IPS DF 6.9 (cell line): ENCODE results near the gene PLD5.
"Not testable (repeated sequence)": the region's sequence is repeated elsewhere in the genome, so short reads cannot be mapped to it uniquely, and the experiment has no call there.

Experiments used
- DNase-seq: peaks from one replicate; pipeline ENCODE4 v3.0.0-alpha.2; 2013; ENCODE audit warnings: low read depth, low spot score
- H3K27ac ChIP-seq: one replicate; pipeline ENCODE4 v1.5.1; 2013; ENCODE audit warnings: low read length, control low read depth
- H3K27me3 ChIP-seq: 2 replicates; pipeline ENCODE4 v1.6.1; 2013; ENCODE audit warnings: mild to moderate bottlenecking, low read length; ENCODE audit not compliant: control insufficient read depth, insufficient read depth
- H3K36me3 ChIP-seq: 2 replicates; pipeline ENCODE4 v1.6.1; 2013; ENCODE audit warnings: low read length; ENCODE audit not compliant: control insufficient read depth, insufficient read depth
- H3K4me1 ChIP-seq: 2 replicates; pipeline ENCODE4 v1.6.1; 2013; ENCODE audit warnings: low read length; ENCODE audit not compliant: control insufficient read depth, insufficient read depth
- H3K4me3 ChIP-seq: 2 replicates; pipeline ENCODE4 v1.5.1; 2013; ENCODE audit warnings: mild to moderate bottlenecking, low read length
- H3K9me3 ChIP-seq: 2 replicates; pipeline ENCODE4 v1.6.1; 2013; ENCODE audit warnings: low read length, inconsistent platforms; ENCODE audit not compliant: control insufficient read depth, insufficient read depth
- WGBS: extraction: QIAGEN DNeasy Blood & Tissue Kit; methylation state at CpG from one replicate; pipeline ENCODE4 v1.1.7; 2013; ENCODE audit warnings: mixed read lengths, missing lambda C conversion rate; ENCODE audit not compliant: insufficient read length, insufficient coverage; 5-methylcytosine and 5-hydroxymethylcytosine counted together

PLD5 gene

GRCh38 chr1:242219298-242219901 is 305.1 kb downstream of the PLD5 start:
- Histone ChIP-seq H3K4me3 (no peak overlapping the region), H3K27me3 (no peaks in the 10 kb centered on the region), H3K4me1 (no peaks in the 10 kb centered on the region), H3K9me3 (no peaks in the 10 kb centered on the region; the same call in 1 of the 2 replicates), H3K27ac (no peak overlapping the region), H3K36me3 (no peaks in the 10 kb centered on the region)
- DNase-seq = no peak
- no CpG with 5 or more reads among the region's 2 CpGs for WGBS

- Histone ChIP-seq H3K27ac (no peak overlapping the region), H3K4me1 (peaks cover 5% of the 10 kb centered on the region)
- no CpG with 5 or more reads among the region's 4 CpGs for WGBS
Measured at GRCh38 chr1:242216368-242216767, 308.1 kb downstream of the PLD5 start.

GRCh38 chr1:242214455-242214854 is 310.0 kb downstream of the PLD5 start:
- H3K9me3 ChIP-seq, H3K27ac ChIP-seq, H3K4me3 ChIP-seq, H3K4me1 ChIP-seq, H3K36me3 ChIP-seq, H3K27me3 ChIP-seq, DNase-seq: not testable (repeated sequence)
- no CpG with 5 or more reads among the region's 3 CpGs for WGBS

More at GRCh38 chr1:242216368-242216767, 308.1 kb downstream of the PLD5 start:
- H3K4me3 ChIP-seq = no peak overlapping the region
- no peak for DNase-seq
- no peaks in the 10 kb centered on the region for H3K36me3 ChIP-seq
- H3K27me3 ChIP-seq = no peaks in the 10 kb centered on the region
- no peaks in the 10 kb centered on the region; the same call in 1 of the 2 replicates for H3K9me3 ChIP-seq

GRCh38 chr1:242212961-242213360 is 311.5 kb downstream of the PLD5 start:
- H3K4me3 ChIP-seq, H3K27me3 ChIP-seq, DNase-seq, H3K4me1 ChIP-seq, H3K9me3 ChIP-seq, H3K36me3 ChIP-seq, H3K27ac ChIP-seq: not testable (repeated sequence)
- WGBS = no CpG with 5 or more reads among the region's 4 CpGs

- no peak for DNase-seq
- no CpG with 5 or more reads among the region's 12 CpGs for WGBS
Measured at GRCh38 chr1:242212401-242212800, 312.1 kb downstream of the PLD5 start.

GRCh38 chr1:242211254-242212022 is 313.1 kb downstream of the PLD5 start:
- Histone ChIP-seq H3K36me3 (no peaks in the 10 kb centered on the region), H3K4me1 (peaks cover 10% of the 10 kb centered on the region), H3K27ac (no peak overlapping the region), H3K9me3 (no peaks in the 10 kb centered on the region), H3K4me3 (no peak overlapping the region), H3K27me3 (no peaks in the 10 kb centered on the region)
- no peak for DNase-seq
- no CpG with 5 or more reads among the region's 11 CpGs for WGBS

More at GRCh38 chr1:242212401-242212800, 312.1 kb downstream of the PLD5 start:
- no peak overlapping the region for H3K27ac ChIP-seq
- peaks cover 10% of the 10 kb centered on the region for H3K4me1 ChIP-seq
- no peak overlapping the region for H3K4me3 ChIP-seq
- H3K27me3 ChIP-seq = no peaks in the 10 kb centered on the region
- no peaks in the 10 kb centered on the region; the same call in 1 of the 2 replicates for H3K9me3 ChIP-seq
- no peaks in the 10 kb centered on the region for H3K36me3 ChIP-seq

GRCh38 chr1:242210316-242210715 is 314.2 kb downstream of the PLD5 start:
- WGBS = no CpG with 5 or more reads among the region's 7 CpGs
- not testable (repeated sequence) for H3K4me1 ChIP-seq, DNase-seq, H3K4me3 ChIP-seq, H3K27ac ChIP-seq, H3K27me3 ChIP-seq, H3K9me3 ChIP-seq, H3K36me3 ChIP-seq

- Histone ChIP-seq H3K4me3 (no peak overlapping the region), H3K27me3 (no peaks in the 10 kb centered on the region), H3K27ac (no peak overlapping the region), H3K9me3 (no peaks in the 10 kb centered on the region), H3K36me3 (no peaks in the 10 kb centered on the region), H3K4me1 (peaks cover 10% of the 10 kb centered on the region)
- DNase-seq = no peak
- no CpG with 5 or more reads among the region's 11 CpGs for WGBS
Measured at GRCh38 chr1:242209063-242209462, 315.4 kb downstream of the PLD5 start.

GRCh38 chr1:242208021-242208420 is 316.5 kb downstream of the PLD5 start:
- no peak overlapping the region for H3K4me3 ChIP-seq
- H3K36me3 ChIP-seq = no peaks in the 10 kb centered on the region
- no peak overlapping the region for H3K27ac ChIP-seq
- DNase-seq = no peak
- H3K9me3 ChIP-seq = no peaks in the 10 kb centered on the region
- no CpG with 5 or more reads among the region's 2 CpGs for WGBS
- H3K4me1 ChIP-seq = peaks cover 8% of the 10 kb centered on the region
- no peaks in the 10 kb centered on the region for H3K27me3 ChIP-seq

GRCh38 chr1:242206994-242207393 is 317.5 kb downstream of the PLD5 start:
- Histone ChIP-seq H3K27ac (no peak overlapping the region), H3K9me3 (no peaks in the 10 kb centered on the region), H3K4me3 (no peak overlapping the region), H3K36me3 (no peaks in the 10 kb centered on the region), H3K27me3 (no peaks in the 10 kb centered on the region), H3K4me1 (peaks cover 7% of the 10 kb centered on the region)
- no CpG with 5 or more reads among the region's 4 CpGs for WGBS
- DNase-seq = no peak
